ENCODE results near the gene PDSS2.

Gene PDSS2

DNA sequence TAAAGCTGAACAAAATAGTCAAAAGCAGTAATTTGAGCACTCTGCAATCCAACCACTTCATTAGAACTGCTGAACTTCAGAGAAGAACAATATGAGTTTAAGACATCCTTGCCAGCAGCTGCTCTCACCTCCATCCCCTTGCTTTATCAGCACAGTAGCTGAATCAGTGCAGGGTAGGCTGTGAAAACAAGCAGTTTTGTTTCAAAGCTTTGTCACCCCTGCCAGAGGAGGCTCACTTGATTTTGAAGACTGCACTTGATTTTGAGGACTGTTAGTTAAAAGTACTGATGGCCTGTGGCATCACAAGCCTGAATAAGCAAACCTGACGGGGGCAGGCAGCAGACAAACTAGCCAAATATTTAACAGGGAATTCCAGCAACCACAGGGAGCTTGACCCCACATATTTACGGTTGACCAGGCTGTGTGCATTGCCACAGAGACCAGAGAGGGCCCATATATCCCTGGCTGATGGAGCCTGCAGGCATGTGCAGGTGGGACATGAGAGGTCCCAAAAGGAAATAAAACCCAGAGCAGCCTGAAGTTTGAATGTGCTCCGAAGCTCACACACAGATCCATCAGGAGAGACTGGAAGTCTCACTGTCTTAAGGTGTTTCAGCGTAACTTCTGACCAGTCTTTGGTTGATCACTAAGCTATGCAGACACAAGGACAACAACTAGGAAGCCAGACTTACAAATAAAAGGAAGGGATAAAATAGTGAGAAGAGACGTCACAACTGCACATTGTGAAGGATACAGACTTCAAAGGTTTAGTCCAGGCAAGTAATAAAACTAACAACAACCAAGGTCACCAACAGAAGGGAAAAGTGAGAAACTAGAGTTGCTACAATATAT is 97.4 kb downstream of the PDSS2 start:
- peak; percentile 26 for DNase-seq (ENCODE audit: low read depth, low spot score)

DNA sequence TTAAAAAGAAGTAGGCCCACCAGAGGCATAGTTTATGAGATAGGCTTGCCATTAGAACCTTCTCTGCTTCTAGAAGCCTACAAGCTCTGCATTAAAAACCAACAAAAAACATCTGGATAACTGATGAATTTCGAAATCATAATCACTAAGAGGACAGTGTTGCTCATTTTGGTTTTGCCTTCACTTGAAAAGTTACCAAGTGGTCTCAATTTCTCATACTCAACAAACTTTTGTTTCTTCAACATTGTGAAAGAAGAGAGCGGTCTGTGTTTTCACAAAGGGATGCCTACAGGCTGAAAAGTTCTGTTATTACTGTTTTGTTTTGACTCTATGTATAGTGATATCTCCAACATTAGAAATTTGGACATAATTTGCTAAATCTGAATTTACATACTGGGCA is 98.9 kb downstream of the PDSS2 start:
- no peak for DNase-seq (ENCODE audit: low read depth, low spot score)

DNA sequence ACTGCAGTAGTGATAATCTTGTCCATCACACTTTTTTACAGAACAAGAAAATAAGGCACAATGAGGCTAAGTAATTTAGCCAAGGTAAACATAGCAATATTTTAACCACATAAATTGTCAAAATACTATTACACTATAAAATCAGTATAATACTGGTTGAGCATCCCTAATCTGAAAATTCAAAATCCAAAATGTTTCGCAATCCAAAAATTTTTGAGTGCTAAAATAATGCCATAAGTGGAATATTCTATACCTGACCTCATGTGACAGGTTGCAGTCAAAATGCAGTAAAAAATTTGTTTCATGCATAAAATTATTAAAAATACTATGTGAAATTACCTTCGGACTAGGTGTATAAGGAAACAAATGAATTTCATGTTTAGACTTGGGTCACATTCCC is 101.5 kb downstream of the PDSS2 start:
- DNase-seq (ENCODE audit: low read depth, low spot score): no peak

DNA sequence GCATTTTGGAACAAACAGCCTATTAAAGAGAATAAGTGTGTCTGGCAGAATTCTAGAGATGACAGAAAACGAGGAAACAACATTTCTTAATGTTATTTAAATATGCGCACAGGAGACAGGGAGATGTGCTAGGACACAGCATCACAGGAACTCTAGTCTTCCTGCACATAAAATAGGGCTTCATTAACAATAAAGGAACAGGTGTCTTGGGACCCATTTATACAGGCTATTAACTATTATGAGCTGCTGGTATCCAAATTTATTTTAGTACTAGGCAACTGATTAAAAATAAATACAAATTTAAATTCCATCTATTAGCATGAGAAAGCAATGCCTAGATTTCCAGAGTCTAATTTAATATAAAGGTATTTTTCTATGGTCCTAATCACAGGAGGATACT is 102.3 kb downstream of the PDSS2 start:
- DNase-seq (ENCODE audit: low read depth, low spot score): no peak

DNA sequence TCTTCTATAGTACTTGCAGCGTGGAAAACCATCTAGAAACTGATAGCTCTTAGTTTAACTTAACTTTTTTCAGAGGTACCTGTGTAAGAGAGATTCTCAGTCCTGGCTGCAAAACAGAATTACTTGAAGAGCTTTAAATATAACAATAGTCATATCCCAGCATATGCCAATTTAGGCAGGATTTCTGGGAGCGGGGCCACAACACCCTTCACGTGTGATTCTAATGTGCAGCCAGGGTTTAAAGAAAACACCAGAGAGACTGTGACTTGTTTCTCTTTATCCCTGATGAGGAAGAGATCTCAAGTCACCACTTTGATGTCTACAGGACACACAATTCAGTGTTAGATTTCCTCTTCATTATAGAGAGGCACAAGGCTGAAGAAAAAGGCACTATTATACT is 103.7 kb downstream of the PDSS2 start:
- no peak for DNase-seq (ENCODE audit: low read depth, low spot score)

DNA sequence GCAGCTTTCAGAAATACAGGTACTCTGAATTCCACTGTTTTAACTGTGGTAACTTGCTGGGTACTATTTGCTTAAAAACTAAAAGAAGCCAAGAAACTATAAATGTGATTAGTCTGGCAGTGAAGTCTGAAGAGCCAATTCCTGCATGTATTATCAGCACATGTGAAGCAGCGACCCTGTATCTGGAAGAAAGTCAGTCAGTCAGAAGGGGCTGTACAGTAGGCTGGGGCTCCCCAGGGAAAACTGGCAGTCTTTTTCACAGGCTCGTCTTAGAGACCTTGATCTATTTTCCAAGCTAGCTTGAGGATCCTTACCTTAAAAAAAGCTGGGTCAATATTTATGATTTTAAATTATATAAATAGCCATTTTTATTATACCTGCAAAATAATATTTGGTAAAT is 104.9 kb downstream of the PDSS2 start:
- DNase-seq (ENCODE audit: low read depth, low spot score): no peak

DNA sequence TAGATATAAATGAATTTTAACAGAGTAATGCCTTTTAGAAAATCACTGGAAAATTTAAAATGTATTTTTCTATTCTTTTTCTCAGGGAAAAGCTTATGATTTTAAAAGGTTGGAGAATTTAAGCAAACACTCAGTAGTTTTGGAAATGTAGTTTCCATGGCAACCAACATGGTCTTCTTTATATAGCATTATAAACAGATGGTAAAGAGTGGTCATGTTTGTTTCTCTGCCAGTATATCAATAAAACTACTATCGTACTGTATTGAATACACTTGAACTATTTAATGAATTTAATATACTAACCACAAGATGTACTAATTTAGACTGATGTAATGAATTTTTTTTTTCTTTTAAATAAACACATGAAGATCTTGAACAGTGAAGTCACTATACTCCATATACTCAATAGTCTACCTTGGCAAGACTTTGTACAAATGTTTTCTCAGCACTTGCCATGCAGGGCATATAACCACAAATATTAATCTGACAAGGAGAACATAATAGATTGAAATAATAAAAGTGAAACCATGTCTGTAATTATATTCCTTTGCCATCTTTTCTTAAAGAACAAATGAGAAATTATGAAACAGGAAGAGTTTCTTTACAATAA is 105.5 kb downstream of the PDSS2 start:
- DNase-seq (ENCODE audit: low read depth, low spot score): no peak

DNA sequence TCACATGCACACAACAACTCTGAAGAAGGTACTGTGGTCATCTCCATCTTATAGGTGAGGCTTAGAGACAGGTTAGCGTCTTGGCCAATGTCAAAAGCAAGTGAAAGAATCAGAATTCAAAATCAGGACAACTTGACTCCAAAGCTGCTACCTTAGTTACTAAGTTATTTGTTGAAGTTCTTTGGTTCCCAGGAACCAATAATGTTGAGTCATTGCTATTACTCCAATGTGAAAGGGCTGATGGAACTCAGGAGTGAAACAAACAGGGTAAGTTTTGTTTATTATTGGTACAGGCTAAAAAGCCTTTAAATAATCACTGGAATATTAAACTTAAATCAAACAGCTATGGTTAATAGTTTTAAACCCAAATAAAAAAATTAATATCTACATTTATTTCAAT is 111.1 kb downstream of the PDSS2 start:
- no peak for DNase-seq (ENCODE audit: low read depth, low spot score)

DNA sequence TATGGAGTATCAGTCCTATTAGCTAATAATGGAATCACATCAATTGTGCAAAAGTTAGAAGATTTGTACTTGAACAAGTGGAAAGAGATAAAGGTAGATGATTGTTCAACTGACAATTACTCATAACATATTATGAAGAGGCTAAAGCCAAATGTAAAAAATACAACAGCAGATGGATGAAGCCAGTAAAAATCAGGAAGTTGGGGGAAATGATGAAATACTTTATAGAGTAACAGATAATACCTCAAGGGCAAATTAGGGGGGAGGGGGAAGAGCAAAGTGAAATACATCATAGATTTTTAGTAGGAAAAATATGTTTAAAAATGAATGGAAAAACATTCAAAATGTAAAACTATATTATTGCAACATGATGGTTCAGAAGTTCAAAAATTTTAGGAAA is 114.0 kb downstream of the PDSS2 start:
- DNase-seq (ENCODE audit: low read depth, low spot score): no peak

DNA sequence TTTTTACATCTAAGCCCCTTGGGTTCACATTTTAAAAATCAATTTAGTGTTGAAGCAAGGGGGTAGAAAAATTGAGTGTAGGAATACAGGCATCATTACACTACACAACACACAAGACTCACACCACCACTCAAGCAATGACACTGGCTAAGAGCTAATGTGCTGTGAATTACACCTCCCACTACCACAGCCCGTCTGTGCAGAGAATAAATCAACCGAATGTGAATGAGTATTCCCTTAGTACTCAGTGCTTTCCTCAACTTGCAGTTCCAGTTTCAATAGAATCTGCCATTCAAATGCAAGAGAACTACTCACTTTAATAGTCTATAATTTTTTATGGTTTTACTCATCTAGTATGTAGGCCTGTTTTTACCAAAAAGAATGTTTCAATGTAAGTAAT is 114.4 kb downstream of the PDSS2 start:
- no peak for DNase-seq (ENCODE audit: low read depth, low spot score)

DNA sequence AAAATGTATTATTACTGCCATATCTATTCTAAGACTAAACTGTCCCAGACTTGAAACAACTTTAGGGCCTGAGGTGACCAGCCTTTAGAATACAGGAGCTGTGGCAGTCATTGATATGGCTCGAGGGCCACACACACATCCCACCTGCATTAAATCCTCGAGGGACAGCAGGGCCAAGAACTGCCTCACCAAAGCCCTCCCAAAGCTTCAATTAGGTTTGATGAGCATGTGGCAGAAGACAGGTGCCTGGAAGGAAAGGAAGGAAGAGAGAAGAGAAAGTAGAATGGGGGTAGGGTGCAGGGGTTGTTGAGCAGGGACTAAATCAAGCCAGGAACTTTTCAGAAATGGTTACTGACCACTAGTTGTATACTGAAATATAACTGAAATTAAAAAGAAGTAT is 115.0 kb downstream of the PDSS2 start:
- DNase-seq (ENCODE audit: low read depth, low spot score): no peak

DNA sequence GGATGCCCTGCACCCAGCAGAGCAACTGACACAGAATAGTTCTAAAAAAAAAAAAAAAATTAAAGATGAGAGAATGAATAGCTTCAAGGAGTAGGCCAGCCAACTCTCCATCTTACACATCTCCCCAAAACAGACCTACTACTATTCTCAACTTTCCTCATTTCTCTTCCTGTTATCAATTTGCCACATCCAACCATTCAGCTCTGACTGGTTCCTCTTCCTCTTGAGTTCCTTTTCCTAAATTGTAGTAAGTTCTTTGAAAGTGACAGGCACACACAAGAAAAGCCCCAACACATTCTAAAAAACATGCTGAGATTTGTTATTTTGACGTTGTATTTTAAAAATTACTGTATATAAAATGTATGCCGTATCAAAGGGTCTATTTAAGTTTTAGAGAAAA is 117.2 kb downstream of the PDSS2 start:
- no peak for DNase-seq (ENCODE audit: low read depth, low spot score)

DNA sequence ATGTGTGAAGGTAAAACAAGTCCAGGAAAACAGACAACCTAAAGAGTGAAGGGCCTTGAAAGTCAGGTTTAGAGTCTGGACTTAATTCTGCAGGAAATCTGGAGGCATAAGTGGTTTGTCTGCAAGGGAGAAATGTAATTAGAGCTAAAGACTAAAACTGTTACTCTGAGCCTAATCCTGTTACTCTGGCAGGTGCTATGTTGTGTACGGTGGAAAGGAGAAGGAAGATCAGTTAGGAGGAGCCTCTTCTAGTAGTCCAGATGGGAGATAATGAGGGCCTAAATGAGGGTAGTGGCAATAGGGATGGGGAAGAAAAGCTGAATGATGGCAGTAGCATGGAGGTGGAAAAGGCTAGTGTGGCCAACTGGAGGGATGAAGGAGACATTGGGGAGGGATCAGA is 118.5 kb downstream of the PDSS2 start:
- no peak for DNase-seq (ENCODE audit: low read depth, low spot score)

DNA sequence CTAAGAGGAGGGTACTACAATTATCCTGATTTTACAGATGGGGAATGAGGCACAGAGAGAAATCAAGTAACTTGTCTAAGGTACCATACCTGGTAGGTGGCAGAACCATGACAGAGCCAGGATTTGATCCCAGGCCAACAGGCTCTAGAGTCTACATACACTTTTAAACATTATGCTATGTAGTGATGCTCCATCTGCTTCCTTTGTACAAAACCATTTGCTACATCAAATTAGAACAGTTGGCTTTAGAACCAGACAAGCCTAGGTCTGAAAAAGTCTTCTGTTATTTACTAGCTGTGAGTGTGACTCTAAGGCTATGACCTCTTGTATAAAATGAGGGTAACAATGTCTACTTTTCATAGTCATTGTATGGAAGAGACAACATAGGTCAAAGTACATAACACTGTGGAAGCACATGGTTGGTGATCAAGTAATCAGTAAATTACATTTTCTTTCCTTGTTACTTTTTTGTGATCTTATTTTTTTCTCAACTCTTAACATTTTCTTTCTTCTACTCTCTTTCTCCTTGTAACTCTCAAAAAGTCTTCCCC is 122.1 kb downstream of the PDSS2 start:
- DNase-seq (ENCODE audit: low read depth, low spot score): no peak

DNA sequence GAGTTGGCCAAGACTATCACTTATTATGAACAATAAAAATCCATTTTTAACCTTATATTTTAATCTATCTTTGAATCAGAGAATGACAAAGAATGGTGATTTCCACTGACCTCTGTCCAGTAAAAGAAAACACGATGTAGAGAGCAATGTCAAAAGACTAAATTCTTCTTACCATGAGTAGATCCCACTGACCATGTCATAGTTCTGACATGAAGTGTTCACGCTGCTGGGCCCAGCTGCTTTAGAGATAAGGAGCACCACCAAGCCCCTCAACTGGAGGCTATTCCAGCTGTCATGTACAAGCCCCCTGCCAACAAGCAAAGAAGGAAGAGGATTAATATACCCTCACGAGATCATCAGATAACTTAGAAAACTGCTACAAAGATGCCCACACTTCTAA is 125.3 kb downstream of the PDSS2 start:
- DNase-seq (ENCODE audit: low read depth, low spot score): no peak

DNA sequence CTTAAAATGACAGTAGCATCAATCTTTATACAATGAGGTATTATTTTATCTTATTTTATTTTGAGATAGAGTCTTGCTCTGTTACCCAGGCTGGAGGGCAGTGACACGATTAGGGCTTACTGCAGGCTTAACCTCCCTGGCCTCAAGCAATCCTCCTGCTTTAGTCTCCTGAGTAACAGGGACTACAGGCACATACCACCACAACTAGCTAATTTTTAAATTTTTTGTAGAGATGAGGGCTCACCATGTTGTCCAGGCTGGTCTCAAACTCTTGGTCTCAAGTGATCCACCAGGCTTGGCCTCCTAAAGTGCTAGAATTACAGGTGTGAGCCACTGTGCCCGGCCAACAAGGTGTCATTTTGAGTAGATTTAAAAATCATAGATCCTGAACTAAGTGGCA is 125.9 kb downstream of the PDSS2 start:
- no peak for DNase-seq (ENCODE audit: low read depth, low spot score)

DNA sequence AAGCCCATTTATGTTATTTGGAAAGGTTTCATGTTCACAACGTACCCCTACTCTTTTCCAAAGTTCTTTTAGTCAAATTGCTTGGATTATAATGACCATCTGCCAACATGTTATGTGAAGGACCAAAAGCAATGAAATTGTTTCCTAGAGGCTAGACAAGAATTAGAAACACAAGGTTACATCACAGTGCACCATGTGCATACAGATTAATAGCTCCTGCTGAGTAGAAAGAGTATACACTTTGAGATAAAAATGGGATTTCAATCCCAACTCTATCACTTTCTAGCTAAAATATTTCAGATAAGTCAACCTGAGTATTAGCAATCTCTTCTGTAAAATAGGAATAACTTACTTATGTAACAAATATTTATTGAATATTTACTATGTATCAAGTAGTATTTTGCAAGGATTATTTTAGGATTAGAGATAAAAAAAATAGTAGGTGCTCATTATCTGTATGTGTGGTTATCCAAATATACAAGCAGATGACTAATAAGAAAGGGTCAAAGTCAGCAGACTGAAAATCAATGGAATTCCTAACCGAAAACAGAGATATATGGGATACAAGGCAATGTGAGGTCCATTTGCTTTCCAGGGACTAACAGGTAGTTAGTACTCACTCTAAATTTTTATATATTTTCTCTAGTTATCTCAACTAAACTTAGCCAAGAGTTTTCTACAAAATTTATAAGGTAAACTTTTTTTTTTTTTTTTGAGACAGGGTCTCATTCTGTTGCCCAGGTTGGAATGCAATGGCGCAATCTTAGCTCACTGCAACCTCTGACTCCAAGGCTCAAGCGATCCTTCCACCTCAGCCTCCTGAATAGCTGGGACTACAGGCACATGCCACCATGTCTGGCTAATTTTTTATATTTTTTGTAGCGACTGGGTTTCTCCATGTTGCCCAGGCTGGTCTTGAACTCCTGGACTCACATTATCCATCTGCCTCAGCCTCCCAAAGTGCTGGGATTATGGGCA is 127.7 kb downstream of the PDSS2 start:
- no peak for DNase-seq (ENCODE audit: low read depth, low spot score)

DNA sequence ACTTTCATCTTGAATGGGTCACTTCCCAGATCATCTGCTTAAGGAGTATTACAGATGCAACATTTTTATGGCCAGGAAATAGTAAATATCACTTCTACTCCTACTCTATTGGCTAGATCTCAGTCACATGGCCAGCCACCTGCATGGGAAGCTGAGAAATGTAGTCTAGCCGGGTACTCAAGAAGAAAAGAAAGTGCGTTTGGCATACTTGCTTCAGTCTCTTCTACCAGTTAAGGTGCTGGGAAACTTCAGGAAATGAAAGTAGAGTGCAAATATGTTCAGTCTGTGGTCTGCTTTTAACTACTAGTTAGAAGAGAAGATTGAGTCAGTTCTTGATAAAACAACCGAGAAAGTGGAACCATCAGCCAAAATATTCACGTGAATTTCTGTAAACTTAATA is 129.2 kb downstream of the PDSS2 start:
- no peak for DNase-seq (ENCODE audit: low read depth, low spot score)

DNA sequence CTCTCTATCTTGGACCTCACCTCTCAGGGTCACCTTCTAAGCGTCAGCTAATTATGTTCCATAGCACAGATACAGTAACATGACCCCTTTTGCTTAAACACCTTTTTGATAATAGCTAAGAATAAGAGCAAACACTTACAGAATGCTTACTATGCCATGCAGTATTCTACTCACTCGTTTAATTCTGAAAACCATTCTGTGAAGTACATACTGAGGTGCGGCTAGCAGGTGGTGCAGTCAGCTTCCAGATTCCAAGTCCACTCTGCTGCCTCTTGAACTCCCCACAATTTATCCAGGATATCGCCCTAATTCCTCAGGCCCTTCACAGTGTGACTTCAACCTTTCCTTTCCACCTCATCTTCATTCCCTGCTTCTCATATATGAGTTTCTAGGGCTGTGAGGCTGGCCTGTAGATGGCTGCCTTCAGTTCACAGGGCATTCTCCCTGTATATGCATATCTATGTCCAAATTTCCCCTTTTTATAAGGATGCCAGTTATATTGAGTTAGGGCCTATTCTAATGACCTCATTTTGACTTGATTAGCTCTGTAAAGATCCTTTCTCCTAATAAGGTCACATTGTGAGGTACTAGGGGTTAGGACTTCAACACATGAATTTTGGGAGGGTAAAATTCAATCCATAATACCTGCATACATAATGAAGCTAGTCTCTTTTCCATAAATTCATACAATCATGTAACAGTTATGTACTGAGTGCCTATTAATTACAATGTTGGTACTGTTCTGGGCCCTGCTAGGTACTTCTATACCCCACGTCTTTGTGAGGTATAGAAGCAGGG is 130.1 kb downstream of the PDSS2 start:
- no peak for DNase-seq (ENCODE audit: low read depth, low spot score)

DNA sequence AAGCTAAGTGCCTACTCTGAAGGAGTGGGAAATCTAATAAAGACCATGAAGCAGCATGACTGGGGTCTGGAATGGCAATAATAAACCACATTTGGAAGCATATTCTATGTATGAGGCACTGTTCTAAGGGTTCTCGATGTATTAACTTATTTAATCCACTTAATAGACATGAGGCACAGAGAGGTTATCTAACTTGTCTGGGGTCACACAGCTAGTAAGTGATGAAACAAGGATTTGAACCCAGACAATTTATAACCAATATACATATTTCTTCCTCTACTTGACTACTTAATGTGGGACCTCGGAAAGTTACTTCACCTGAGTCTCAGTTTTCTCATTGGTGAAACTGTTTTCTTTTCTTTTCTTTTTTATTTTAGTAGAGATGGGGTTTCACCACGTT is 131.3 kb downstream of the PDSS2 start:
- no peak for DNase-seq (ENCODE audit: low read depth, low spot score)

DNA sequence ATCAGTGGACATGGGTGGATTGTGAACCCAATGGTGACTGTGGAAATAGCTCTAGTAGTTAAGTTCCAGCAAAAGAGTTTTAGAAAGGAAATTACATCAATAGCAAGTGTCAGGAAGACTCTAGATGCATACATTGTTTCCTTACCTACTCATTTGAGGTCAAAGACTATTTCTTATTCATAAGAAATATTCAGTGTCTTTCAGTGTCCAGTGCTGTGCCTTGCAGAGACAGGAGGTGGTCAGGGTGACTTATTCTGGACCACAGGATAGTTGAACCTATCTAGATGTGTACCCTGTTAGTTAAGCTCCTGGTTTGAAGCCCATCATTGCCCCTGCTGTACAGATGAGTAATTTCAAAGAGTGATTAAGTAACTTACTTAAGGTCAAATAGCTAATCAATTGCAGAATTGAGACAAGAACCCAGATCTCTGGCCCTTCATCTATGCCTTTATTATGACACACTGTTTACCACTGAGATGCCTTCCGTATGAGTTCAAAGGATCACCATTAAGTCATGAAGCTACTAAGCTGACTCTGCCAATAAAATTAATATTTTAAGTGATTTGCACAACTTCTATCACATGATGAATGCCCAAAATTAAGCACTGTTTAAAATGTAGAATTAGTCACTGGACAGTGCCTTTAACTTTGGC is 136.1 kb downstream of the PDSS2 start:
- DNase-seq (ENCODE audit: low read depth, low spot score): no peak

All from smooth muscle cell of the brain vasculature (primary cell).